ENCODE results near the gene PRDM2.

Gene PRDM2

GRCh38 chr1:13772271-13772670 is 72.3 kb downstream of the PRDM2 start:
- Mint-ChIP-seq H3K4me3 (no peak overlapping the region), H3K36me3 (ENCODE audit: low read depth) (peaks cover 24% of the 10 kb centered on the region), H3K27ac (no peak overlapping the region), H3K27me3 (ENCODE audit: low read depth) (no peaks in the 10 kb centered on the region), H3K9me3 (no peaks in the 10 kb centered on the region), H3K4me1 (ENCODE audit: low read depth) (peaks cover 10% of the 10 kb centered on the region)
- DNase-seq (ENCODE audit: low spot score), result no peak

GRCh38 chr1:13774121-13774520 is 74.1 kb downstream of the PRDM2 start:
- DNase-seq (ENCODE audit: low spot score), result no peak
- H3K4me1 Mint-ChIP-seq (ENCODE audit: low read depth), result peaks cover 13% of the 10 kb centered on the region
- no peak overlapping the region for H3K27ac Mint-ChIP-seq
- peaks cover 29% of the 10 kb centered on the region for H3K36me3 Mint-ChIP-seq (ENCODE audit: low read depth)
- no peaks in the 10 kb centered on the region for H3K27me3 Mint-ChIP-seq (ENCODE audit: low read depth)
- H3K9me3 Mint-ChIP-seq, result no peaks in the 10 kb centered on the region
- H3K4me3 Mint-ChIP-seq, result no peak overlapping the region

- Mint-ChIP-seq H3K4me3 (no peak overlapping the region), H3K27me3 (ENCODE audit: low read depth) (no peaks in the 10 kb centered on the region), H3K36me3 (ENCODE audit: low read depth) (peaks cover 34% of the 10 kb centered on the region), H3K27ac (no peak overlapping the region), H3K4me1 (ENCODE audit: low read depth) (peaks cover 11% of the 10 kb centered on the region), H3K9me3 (no peaks in the 10 kb centered on the region)
- DNase-seq (ENCODE audit: low spot score), result no peak
These were observed 75.5 kb downstream of the PRDM2 start for GRCh38 chr1:13775459-13775858.

GRCh38 chr1:13775916-13776315 is 75.9 kb downstream of the PRDM2 start:
- Mint-ChIP-seq H3K27ac (no peak overlapping the region), H3K9me3 (no peaks in the 10 kb centered on the region), H3K4me3 (no peak overlapping the region), H3K27me3 (ENCODE audit: low read depth) (no peaks in the 10 kb centered on the region), H3K36me3 (ENCODE audit: low read depth) (peaks cover 34% of the 10 kb centered on the region), H3K4me1 (ENCODE audit: low read depth) (peaks cover 15% of the 10 kb centered on the region)
- DNase-seq (ENCODE audit: low spot score), result no peak

- H3K27ac Mint-ChIP-seq, result no peak overlapping the region
- DNase-seq (ENCODE audit: low spot score), result no peak
- H3K27me3 Mint-ChIP-seq (ENCODE audit: low read depth), result no peaks in the 10 kb centered on the region
- peaks cover 28% of the 10 kb centered on the region for H3K4me1 Mint-ChIP-seq (ENCODE audit: low read depth)
- H3K4me3 Mint-ChIP-seq, result no peak overlapping the region
- no peaks in the 10 kb centered on the region for H3K9me3 Mint-ChIP-seq
- peaks cover 53% of the 10 kb centered on the region for H3K36me3 Mint-ChIP-seq (ENCODE audit: low read depth)
These were observed 78.4 kb downstream of the PRDM2 start for GRCh38 chr1:13778431-13778830.

GRCh38 chr1:13779930-13780329 is 79.9 kb downstream of the PRDM2 start:
- Mint-ChIP-seq H3K9me3 (no peaks in the 10 kb centered on the region), H3K27me3 (ENCODE audit: low read depth) (no peaks in the 10 kb centered on the region), H3K4me1 (ENCODE audit: low read depth) (peaks cover 28% of the 10 kb centered on the region), H3K4me3 (no peak overlapping the region), H3K27ac (no peak overlapping the region), H3K36me3 (ENCODE audit: low read depth) (peaks cover 60% of the 10 kb centered on the region)
- no peak for DNase-seq (ENCODE audit: low spot score)

GRCh38 chr1:13780780-13781179 is 80.8 kb downstream of the PRDM2 start:
- H3K4me1 Mint-ChIP-seq (ENCODE audit: low read depth), result peaks cover 28% of the 10 kb centered on the region
- no peaks in the 10 kb centered on the region for H3K27me3 Mint-ChIP-seq (ENCODE audit: low read depth)
- no peaks in the 10 kb centered on the region for H3K9me3 Mint-ChIP-seq
- no peak overlapping the region for H3K4me3 Mint-ChIP-seq
- H3K36me3 Mint-ChIP-seq (ENCODE audit: low read depth), result peaks cover 60% of the 10 kb centered on the region
- H3K27ac Mint-ChIP-seq, result no peak overlapping the region
- DNase-seq (ENCODE audit: low spot score), result no peak

- Mint-ChIP-seq H3K4me1 (ENCODE audit: low read depth) (peaks cover 28% of the 10 kb centered on the region), H3K9me3 (no peaks in the 10 kb centered on the region), H3K27me3 (ENCODE audit: low read depth) (no peaks in the 10 kb centered on the region), H3K4me3 (no peak overlapping the region), H3K27ac (no peak overlapping the region), H3K36me3 (ENCODE audit: low read depth) (peaks cover 61% of the 10 kb centered on the region)
- DNase-seq (ENCODE audit: low spot score), result no peak
These were observed 81.2 kb downstream of the PRDM2 start for GRCh38 chr1:13781228-13781627.

GRCh38 chr1:13781907-13782633 is 82.1 kb downstream of the PRDM2 start:
- Mint-ChIP-seq H3K4me1 (ENCODE audit: low read depth) (peaks cover 28% of the 10 kb centered on the region), H3K9me3 (no peaks in the 10 kb centered on the region), H3K4me3 (no peak overlapping the region), H3K27ac (no peak overlapping the region), H3K36me3 (ENCODE audit: low read depth) (peaks cover 65% of the 10 kb centered on the region), H3K27me3 (ENCODE audit: low read depth) (no peaks in the 10 kb centered on the region)
- no peak for DNase-seq (ENCODE audit: low spot score)

GRCh38 chr1:13782634-13783360 is 82.8 kb downstream of the PRDM2 start:
- no peaks in the 10 kb centered on the region for H3K27me3 Mint-ChIP-seq (ENCODE audit: low read depth)
- no peak overlapping the region for H3K27ac Mint-ChIP-seq
- no peak for DNase-seq (ENCODE audit: low spot score)
- H3K4me1 Mint-ChIP-seq (ENCODE audit: low read depth), result peaks cover 28% of the 10 kb centered on the region
- H3K4me3 Mint-ChIP-seq, result no peak overlapping the region
- H3K9me3 Mint-ChIP-seq, result no peaks in the 10 kb centered on the region
- peaks cover 65% of the 10 kb centered on the region for H3K36me3 Mint-ChIP-seq (ENCODE audit: low read depth)

GRCh38 chr1:13783551-13783950 is 83.6 kb downstream of the PRDM2 start:
- no peaks in the 10 kb centered on the region for H3K27me3 Mint-ChIP-seq (ENCODE audit: low read depth)
- H3K4me1 Mint-ChIP-seq (ENCODE audit: low read depth), result peaks cover 25% of the 10 kb centered on the region
- no peak for DNase-seq (ENCODE audit: low spot score)
- H3K4me3 Mint-ChIP-seq, result no peak overlapping the region
- no peak overlapping the region for H3K27ac Mint-ChIP-seq
- H3K36me3 Mint-ChIP-seq (ENCODE audit: low read depth), result peaks cover 65% of the 10 kb centered on the region
- no peaks in the 10 kb centered on the region for H3K9me3 Mint-ChIP-seq

- no peaks in the 10 kb centered on the region for H3K9me3 Mint-ChIP-seq
- H3K27me3 Mint-ChIP-seq (ENCODE audit: low read depth), result no peaks in the 10 kb centered on the region
- H3K27ac Mint-ChIP-seq, result no peak overlapping the region
- no peak overlapping the region for H3K4me3 Mint-ChIP-seq
- peaks cover 60% of the 10 kb centered on the region for H3K36me3 Mint-ChIP-seq (ENCODE audit: low read depth)
- H3K4me1 Mint-ChIP-seq (ENCODE audit: low read depth), result peaks cover 23% of the 10 kb centered on the region
- DNase-seq (ENCODE audit: low spot score), result no peak
These were observed 85.0 kb downstream of the PRDM2 start for GRCh38 chr1:13784971-13785370.

GRCh38 chr1:13786541-13786940 is 86.6 kb downstream of the PRDM2 start:
- no peak overlapping the region for H3K4me3 Mint-ChIP-seq
- peaks cover 53% of the 10 kb centered on the region for H3K36me3 Mint-ChIP-seq (ENCODE audit: low read depth)
- H3K9me3 Mint-ChIP-seq, result no peaks in the 10 kb centered on the region
- H3K27ac Mint-ChIP-seq, result no peak overlapping the region
- H3K27me3 Mint-ChIP-seq (ENCODE audit: low read depth), result no peaks in the 10 kb centered on the region
- peaks cover 17% of the 10 kb centered on the region for H3K4me1 Mint-ChIP-seq (ENCODE audit: low read depth)
- DNase-seq (ENCODE audit: low spot score), result no peak

- no peak overlapping the region for H3K4me3 Mint-ChIP-seq
- peaks cover 31% of the 10 kb centered on the region for H3K36me3 Mint-ChIP-seq (ENCODE audit: low read depth)
- no peak for DNase-seq (ENCODE audit: low spot score)
- no peaks in the 10 kb centered on the region for H3K27me3 Mint-ChIP-seq (ENCODE audit: low read depth)
- H3K9me3 Mint-ChIP-seq, result no peaks in the 10 kb centered on the region
- no peak overlapping the region for H3K27ac Mint-ChIP-seq
- peaks cover 11% of the 10 kb centered on the region for H3K4me1 Mint-ChIP-seq (ENCODE audit: low read depth)
These were observed 88.8 kb downstream of the PRDM2 start for GRCh38 chr1:13788795-13789194.
